ENCODE data around the gene BHLHA15. TPM values are rescaled to one million over a fixed set of nuclear protein-coding genes. Genes with fewer than 3 reads are reported as not detected.

The BHLHA15 gene
- total and polyA plus RNA-seq, 9 of the 15 experiments (the other 6 are each of a cell fraction or from before 2014, with no cell fraction given), result 0.22 to 2.0 (median 1.1) TPM; not detected in 4

GRCh38 chr7:98251601-98252424, 40.6 kb downstream of the BHLHA15 start, which contains the start of gene TECPR1:
Gene TECPR1, minus strand, starts transcription at chr7:98252232. Its CDS starts 6,086 bp downstream, at chr7:98246146.
- 0% methylated on average over 15 of the region's 69 CpGs for WGBS (ENCODE audit: insufficient coverage, low coverage, missing lambda C conversion rate)
- peak within 1 kb of the TSS; percentile 69 to 96 for H3K9ac ChIP-seq (ENCODE audit: insufficient read depth in 1 of 2, low read depth in 2 of 2, low read length in 2 of 2)
- no TSS peak for BruUV-seq (replicated peaks)
- no peaks in the 10 kb centered on the region for H3K9me3 ChIP-seq (replicated peaks; ENCODE audit: control insufficient read depth, insufficient read depth, low read depth, low read length)
- H3K27ac ChIP-seq (ENCODE audit: extremely low read depth, low read depth, low read length), result peak within 1 kb of the TSS; percentile 73
- FAIRE-seq (peak; percentile 85), ATAC-seq (peak; percentile 99), DNase-seq (ENCODE audit: extremely low read depth in 1 of 4, low spot score in 3 of 4) (peak; percentile 94 to 98 (median 97))
- intact Hi-C loops (cut with micrococcal nuclease) (no loop called here), in situ Hi-C loops (cut with MboI) (no loop called here)
- H3K36me3 ChIP-seq (ENCODE audit: control insufficient read depth, insufficient read depth, low read length), result peaks cover 1% of the 10 kb centered on the region; the same call in 1 of the 3 replicates
- peak within 1 kb of the TSS; percentile 92 for H2AFZ ChIP-seq (ENCODE audit: low read depth, low read length)
- peak within 1 kb of the TSS; percentile 91 for H3K4me2 ChIP-seq (ENCODE audit: insufficient read depth, low read length)
- H4K20me1 ChIP-seq (replicated peaks; ENCODE audit: control insufficient read depth, insufficient read depth, low read length), result no peaks in the 10 kb centered on the region
- no peaks in the 10 kb centered on the region for H3K27me3 ChIP-seq (ENCODE audit: control insufficient read depth in 2 of 2, insufficient read depth in 2 of 2, low read length in 2 of 2)
- peak within 1 kb of the TSS; percentile 87 for H3K4me3 ChIP-seq
- peaks cover 21% of the 10 kb centered on the region for H3K79me2 ChIP-seq (ENCODE audit: control insufficient read depth, insufficient read depth, low read length)
- CTCF ChIA-PET (ENCODE audit: low intra/inter-chr PET ratio), result interaction anchor here (0.6 to 0.7 kb wide), 2 partner anchors 9 to 152 kb away, joined by 3 read pairs; no protein-coding TSS in a partner anchor
- peaks cover 10 to 22% of the 10 kb centered on the region in 2 experiments; a peak in 4 of 5 replicates for H3K4me1 ChIP-seq (replicated peaks in 1 of 2; ENCODE audit: control insufficient read depth in 2 of 2, insufficient read depth in 2 of 2, low read length in 2 of 2)
- POLR2A ChIA-PET, result no interaction called here
- H3K9me1 ChIP-seq (ENCODE audit: control insufficient read depth, insufficient read depth, low read length), result no peaks in the 10 kb centered on the region
- no peak for TF ChIP-seq FOXJ2 (tag; IDR thresholded peaks at IDR 0.05)
- no peak for TF ChIP-seq SRSF9 (IDR thresholded peaks at IDR 0.05; ENCODE audit: borderline replicate concordance, low read depth, low read length)
- TF ChIP-seq ZNF121 (CRISPR knock-in tag; conservative IDR thresholded peaks at IDR 0.05), result no peak
- peak; percentile 55; the same call in 1 of the 2 replicates for TF ChIP-seq RB1 (IDR thresholded peaks at IDR 0.05; ENCODE audit: low read depth)
- no peak for TF ChIP-seq SMARCC2 (IDR thresholded peaks at IDR 0.05; ENCODE audit: low read depth)
- TF ChIP-seq ZNF644 (tag; IDR thresholded peaks at IDR 0.05; ENCODE audit: low read depth), result no peak
- TF ChIP-seq PML (IDR thresholded peaks at IDR 0.05; ENCODE audit: low read length), result no peak
- peak; percentile 76 for TF ChIP-seq C11orf30 (IDR thresholded peaks at IDR 0.05; ENCODE audit: low read depth)
- TF ChIP-seq ARNT (IDR thresholded peaks at IDR 0.05), result no peak
- no peak for TF ChIP-seq NFE2L1 (tag; IDR thresholded peaks at IDR 0.05; ENCODE audit: borderline replicate concordance, low read depth)
- TF ChIP-seq, protein P1, sequence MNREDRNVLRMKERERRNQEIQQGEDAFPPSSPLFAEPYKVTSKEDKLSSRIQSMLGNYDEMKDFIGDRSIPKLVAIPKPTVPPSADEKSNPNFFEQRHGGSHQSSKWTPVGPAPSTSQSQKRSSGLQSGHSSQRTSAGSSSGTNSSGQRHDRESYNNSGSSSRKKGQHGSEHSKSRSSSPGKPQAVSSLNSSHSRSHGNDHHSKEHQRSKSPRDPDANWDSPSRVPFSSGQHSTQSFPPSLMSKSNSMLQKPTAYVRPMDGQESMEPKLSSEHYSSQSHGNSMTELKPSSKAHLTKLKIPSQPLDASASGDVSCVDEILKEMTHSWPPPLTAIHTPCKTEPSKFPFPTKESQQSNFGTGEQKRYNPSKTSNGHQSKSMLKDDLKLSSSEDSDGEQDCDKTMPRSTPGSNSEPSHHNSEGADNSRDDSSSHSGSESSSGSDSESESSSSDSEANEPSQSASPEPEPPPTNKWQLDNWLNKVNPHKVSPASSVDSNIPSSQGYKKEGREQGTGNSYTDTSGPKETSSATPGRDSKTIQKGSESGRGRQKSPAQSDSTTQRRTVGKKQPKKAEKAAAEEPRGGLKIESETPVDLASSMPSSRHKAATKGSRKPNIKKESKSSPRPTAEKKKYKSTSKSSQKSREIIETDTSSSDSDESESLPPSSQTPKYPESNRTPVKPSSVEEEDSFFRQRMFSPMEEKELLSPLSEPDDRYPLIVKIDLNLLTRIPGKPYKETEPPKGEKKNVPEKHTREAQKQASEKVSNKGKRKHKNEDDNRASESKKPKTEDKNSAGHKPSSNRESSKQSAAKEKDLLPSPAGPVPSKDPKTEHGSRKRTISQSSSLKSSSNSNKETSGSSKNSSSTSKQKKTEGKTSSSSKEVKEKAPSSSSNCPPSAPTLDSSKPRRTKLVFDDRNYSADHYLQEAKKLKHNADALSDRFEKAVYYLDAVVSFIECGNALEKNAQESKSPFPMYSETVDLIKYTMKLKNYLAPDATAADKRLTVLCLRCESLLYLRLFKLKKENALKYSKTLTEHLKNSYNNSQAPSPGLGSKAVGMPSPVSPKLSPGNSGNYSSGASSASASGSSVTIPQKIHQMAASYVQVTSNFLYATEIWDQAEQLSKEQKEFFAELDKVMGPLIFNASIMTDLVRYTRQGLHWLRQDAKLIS (CRISPR knock-in tag; IDR thresholded peaks at IDR 0.05), result no peak
- no peak for TF ChIP-seq SMC3 (conservative IDR thresholded peaks at IDR 0.05; ENCODE audit: insufficient read depth, low read depth, low read length)
- TF ChIP-seq CBX2 (IDR thresholded peaks at IDR 0.05; ENCODE audit: insufficient read depth, low read length, poor library complexity, severe bottlenecking), result no peak
- TF ChIP-seq, protein P2, sequence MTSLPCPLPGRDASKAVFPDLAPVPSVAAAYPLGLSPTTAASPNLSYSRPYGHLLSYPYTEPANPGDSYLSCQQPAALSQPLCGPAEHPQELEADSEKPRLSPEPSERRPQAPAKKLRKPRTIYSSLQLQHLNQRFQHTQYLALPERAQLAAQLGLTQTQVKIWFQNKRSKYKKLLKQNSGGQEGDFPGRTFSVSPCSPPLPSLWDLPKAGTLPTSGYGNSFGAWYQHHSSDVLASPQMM (CRISPR knock-in tag; IDR thresholded peaks at IDR 0.05), result no peak
- TF ChIP-seq ELF4 (CRISPR knock-in tag; IDR thresholded peaks at IDR 0.05), result no peak

All from K562 (cell line).